GM12865 (cell line): Measurements from ENCODE around the gene EED.
"Not testable (repeated sequence)": the region's sequence is repeated elsewhere in the genome, so short reads cannot be mapped to it uniquely, and the experiment has no call there.

Source experiments
- DNase-seq: peaks from one replicate; pipeline ENCODE4 v3.0.0; 2010; ENCODE audit warnings: low read depth
- H3K4me3 ChIP-seq: 2 replicates; pipeline ENCODE4 v1.5.1; 2011; ENCODE audit warnings: mild to moderate bottlenecking, low read depth, low read length, control low read depth
- CTCF ChIP-seq: IDR thresholded peaks from 2 replicates; pipeline ENCODE4 v1.5.1; 2011; ENCODE audit warnings: low read length, control low read depth, low read depth, inconsistent platforms; ENCODE audit not compliant: insufficient read depth; ENCODE audit errors: missing control alignments

Gene EED

DNA sequence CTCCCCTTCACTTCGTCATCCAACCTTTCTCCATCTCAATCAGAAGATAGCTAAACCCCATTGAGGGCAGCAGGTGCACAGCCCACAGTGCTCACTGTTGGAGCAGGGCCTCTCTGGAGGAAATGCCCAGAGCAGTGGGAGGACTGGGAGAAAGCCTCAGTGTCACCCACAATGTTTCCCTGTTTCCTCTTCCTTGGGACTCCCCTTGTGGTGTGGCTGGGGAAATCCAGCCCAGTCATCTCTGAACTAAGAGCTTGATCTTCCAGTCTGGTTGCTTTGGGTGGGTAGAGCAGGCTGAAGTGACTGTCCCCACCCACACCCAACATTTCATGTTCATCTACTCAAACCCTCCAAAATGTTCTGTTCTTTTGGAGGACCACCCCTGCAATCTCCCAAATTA is 29.8 kb upstream of the EED start:
- no peak overlapping the region for H3K4me3 ChIP-seq
- no peak for TF ChIP-seq CTCF
- DNase-seq = peak; percentile 90

GRCh38 chr11:86218125-86219084 is 26.1 kb upstream of the EED start:
- peak; percentile 87 for DNase-seq
- TF ChIP-seq CTCF = peak; percentile 84
- peak overlapping the region; percentile 11 for H3K4me3 ChIP-seq

- no peak for TF ChIP-seq CTCF
- DNase-seq = peak; percentile 79
- no peak overlapping the region for H3K4me3 ChIP-seq
These were observed 25.0 kb upstream of the EED start for GRCh38 chr11:86219311-86220193.

DNA sequence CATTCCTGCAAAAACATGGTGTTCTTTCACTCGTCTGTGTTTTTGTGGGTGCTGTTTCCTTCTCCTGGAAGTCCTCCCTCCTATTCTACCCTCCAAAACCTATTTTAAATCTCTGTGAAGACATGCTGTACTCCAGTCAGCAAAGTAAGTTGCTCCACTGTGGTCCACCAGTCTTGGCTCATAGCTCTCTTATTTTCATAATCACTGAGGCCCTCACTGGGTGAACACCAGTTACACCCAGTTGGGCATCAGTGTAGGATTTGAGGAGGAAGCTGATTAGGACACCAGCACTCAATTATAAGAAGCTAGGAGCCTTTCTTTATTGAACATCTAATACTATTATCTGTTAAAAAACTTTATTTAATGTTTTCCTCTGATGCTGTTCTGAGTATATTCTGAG is 23.9 kb upstream of the EED start:
- no peak overlapping the region for H3K4me3 ChIP-seq
- no peak for TF ChIP-seq CTCF
- DNase-seq = peak; percentile 30

DNA sequence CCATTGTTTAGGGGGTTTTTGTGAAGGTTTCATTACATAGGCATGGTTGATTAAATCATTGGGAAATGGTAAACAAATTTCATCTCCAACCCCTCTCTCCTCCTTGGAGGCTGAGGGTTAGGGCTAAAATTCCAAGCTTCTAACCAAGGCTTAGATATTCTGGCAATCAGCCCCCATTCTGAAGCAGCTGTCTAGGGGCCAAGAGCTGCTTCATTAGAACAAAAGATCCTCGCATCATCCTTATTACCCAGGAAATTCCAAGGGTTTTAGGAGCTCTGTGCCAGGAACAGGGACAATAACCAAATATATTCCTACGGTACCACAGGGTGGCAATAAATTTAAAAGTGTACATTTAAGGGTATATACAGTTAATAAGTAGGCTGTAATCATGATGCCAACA is 22.5 kb upstream of the EED start:
- no peak for DNase-seq
- TF ChIP-seq CTCF = no peak
- no peak overlapping the region for H3K4me3 ChIP-seq

DNA sequence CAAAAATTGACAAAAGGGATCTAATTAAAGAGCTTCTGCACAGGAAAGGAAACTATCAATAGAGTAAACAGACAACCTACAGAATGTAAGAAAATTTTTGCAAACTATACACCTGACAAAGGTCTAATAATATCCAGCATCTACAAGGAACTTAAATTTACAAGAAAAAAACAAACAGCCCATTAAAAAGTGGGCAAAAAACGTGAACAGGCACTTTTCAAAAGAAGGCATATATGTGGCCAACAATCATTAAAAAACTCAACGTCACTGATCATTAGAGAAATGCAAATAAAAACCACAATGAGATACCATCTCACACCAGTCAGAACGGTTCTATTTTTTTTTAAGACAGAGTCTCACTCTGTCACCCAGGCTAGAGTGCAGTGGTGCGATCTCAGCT is 20.0 kb upstream of the EED start:
- not testable (repeated sequence) for DNase-seq, H3K4me3 ChIP-seq

DNA sequence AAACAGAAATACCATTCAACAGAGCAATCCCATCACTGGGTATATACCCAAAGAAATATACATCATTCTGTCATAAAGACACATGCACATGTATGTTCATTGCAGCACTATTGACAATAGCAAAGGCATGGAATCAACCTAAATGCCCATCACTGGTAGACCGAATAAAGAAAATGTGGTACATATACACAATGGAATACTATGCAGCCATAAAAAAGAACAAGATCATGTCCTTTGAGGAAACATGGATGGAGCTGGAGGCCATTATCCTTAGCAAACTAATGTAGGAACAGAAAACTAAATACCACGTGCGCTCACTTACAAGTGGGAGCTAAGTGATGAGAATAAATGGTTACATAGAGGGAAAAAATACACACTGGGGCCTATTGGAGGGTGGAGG is 19.2 kb upstream of the EED start:
- H3K4me3 ChIP-seq, DNase-seq: not testable (repeated sequence)
